Body of pancreas (tissue), 4 donors: Measurements from ENCODE around the gene SSR4. TPM values are rescaled to one million over a fixed set of nuclear protein-coding genes. Genes with fewer than 3 reads are reported as not detected.

Experiments used
- ATAC-seq: fragments of 150-250 bp; one replicate; pipeline ENCODE4 v1.9.1; 2016
- DNase-seq, 4 donors: peaks; one replicate each; pipeline ENCODE4 v3.0.0-alpha.2; 2019
- H3K27ac ChIP-seq, 4 donors: fragments of 200-600 bp; sonication (generic); 1 replicate in 3 of 4; 2 replicates in 1 of 4; pipeline versions ENCODE4 v1.5.1 to v1.6.1; 2016 to 2019; ENCODE audit warnings: mild to moderate bottlenecking in 1 of 4, mixed read lengths in 1 of 4, moderate library complexity in 1 of 4
- H3K27me3 ChIP-seq, 2 donors: fragments of 200-600 bp; sonication (generic); one replicate each; pipeline ENCODE4 v1.6.0; 2016; ENCODE audit warnings: mild to moderate bottlenecking in 1 of 2
- H3K36me3 ChIP-seq, 2 donors: fragments of 200-600 bp; sonication (generic); replicated peaks in 1 of 2; 2 replicates each; pipeline ENCODE4 v1.5.1; 2016; ENCODE audit warnings: low read depth in 2 of 2; ENCODE audit not compliant: insufficient read depth in 1 of 2
- H3K4me1 ChIP-seq: fragments of 200-600 bp; sonication (generic); one replicate; pipeline ENCODE4 v1.6.0; 2016
- H3K4me3 ChIP-seq, 2 donors: fragments of 200-600 bp; sonication (generic); 1 replicate in 1 of 2; 2 replicates in 1 of 2; pipeline ENCODE4 v1.5.1; 2016 to 2019
- H3K9me3 ChIP-seq, 3 donors: fragments of 200-600 bp; sonication (generic); 1 replicate in 2 of 3; 2 replicates in 1 of 3; pipeline ENCODE4 v1.5.1; 2016
- POLR2A ChIP-seq, 3 donors: fragments of 450-650 bp; IDR thresholded peaks; one replicate each; pipeline ENCODE4 v1.6.1; 2016; ENCODE audit warnings: antibody characterized with exemption in 3 of 3, mild to moderate bottlenecking in 2 of 3
- WGBS, 2 donors: methylation state at CpG; one replicate each; pipeline ENCODE4 v1.1.5; 2017; 5-methylcytosine and 5-hydroxymethylcytosine counted together
- intact Hi-C: fragments of 100-400 bp; cut with DNase I; formaldehyde crosslinking; loops from one replicate; pipeline ENCODE4 v1.15.1; 2023
- total RNA-seq, 2 donors: library from RNA; depleted of rRNA; stranded (reverse); fragments of >200 nt; gene quantifications; one replicate each; pipeline ENCODE4 v1.1.0, GENCODE V29; 2016
- TF ChIP-seq, protein P1 (sequence below), 7 experiments: fragments of 450-650 bp in 4 of 7; fragments of 200-600 bp in 3 of 7; sonication (generic) in 3 of 7; IDR thresholded peaks; one replicate each; pipeline ENCODE4 v1.5.1; 2016 to 2019; ENCODE audit warnings: antibody characterized with exemption in 7 of 7

Gene SSR4
- total RNA-seq, 2 donors from 2014 or later = 115 to 238 TPM

DNA sequence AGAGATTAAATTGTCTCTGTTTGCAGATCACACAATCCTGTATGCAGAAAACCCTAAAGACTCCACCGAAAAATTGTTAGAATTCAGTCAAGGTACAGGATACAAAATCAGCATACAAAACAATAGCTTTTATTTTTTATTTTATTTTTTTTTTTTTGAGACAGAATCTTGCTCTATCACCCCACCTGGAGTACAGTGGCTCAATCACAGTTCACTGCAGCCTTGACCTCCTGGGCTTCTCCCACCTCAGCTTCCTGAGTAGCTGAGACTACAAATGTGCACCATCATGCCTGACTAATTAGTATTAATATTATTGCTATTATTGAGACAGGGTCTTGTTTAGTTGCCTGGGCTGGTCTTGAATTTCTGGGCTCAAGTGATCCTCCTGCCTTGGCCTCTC lies 39.3 kb upstream of the SSR4 start:
- intact Hi-C loops = no loop called here
- WGBS, 2 donors = 67 to 86% methylated on average over 1 of the region's 1 CpG
- Histone ChIP-seq H3K36me3 (no peaks in the 10 kb centered on the region), H3K4me3 (no peak overlapping the region), H3K27me3 (no peaks in the 10 kb centered on the region), H3K27ac (no peak overlapping the region), H3K9me3 (no peaks in the 10 kb centered on the region), H3K4me1 (no peaks in the 10 kb centered on the region)
- ATAC-seq (no peak), DNase-seq (no peak)
- TF ChIP-seq, protein P1, sequence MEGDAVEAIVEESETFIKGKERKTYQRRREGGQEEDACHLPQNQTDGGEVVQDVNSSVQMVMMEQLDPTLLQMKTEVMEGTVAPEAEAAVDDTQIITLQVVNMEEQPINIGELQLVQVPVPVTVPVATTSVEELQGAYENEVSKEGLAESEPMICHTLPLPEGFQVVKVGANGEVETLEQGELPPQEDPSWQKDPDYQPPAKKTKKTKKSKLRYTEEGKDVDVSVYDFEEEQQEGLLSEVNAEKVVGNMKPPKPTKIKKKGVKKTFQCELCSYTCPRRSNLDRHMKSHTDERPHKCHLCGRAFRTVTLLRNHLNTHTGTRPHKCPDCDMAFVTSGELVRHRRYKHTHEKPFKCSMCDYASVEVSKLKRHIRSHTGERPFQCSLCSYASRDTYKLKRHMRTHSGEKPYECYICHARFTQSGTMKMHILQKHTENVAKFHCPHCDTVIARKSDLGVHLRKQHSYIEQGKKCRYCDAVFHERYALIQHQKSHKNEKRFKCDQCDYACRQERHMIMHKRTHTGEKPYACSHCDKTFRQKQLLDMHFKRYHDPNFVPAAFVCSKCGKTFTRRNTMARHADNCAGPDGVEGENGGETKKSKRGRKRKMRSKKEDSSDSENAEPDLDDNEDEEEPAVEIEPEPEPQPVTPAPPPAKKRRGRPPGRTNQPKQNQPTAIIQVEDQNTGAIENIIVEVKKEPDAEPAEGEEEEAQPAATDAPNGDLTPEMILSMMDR (IDR thresholded peaks at IDR 0.05) = no peak
- no peak for TF ChIP-seq POLR2A (IDR thresholded peaks at IDR 0.05)

- intact Hi-C loops = loop anchor here (5.0 kb wide), 1 partner anchor 190 kb away; no protein-coding TSS in a partner anchor
- Histone ChIP-seq H3K27me3 (no peaks in the 10 kb centered on the region), H3K27ac (no peak overlapping the region), H3K9me3 (no peaks in the 10 kb centered on the region), H3K4me3 (no peak overlapping the region), H3K36me3 (no peaks in the 10 kb centered on the region), H3K4me1 (peaks cover 13% of the 10 kb centered on the region)
- TF ChIP-seq, protein P1 (IDR thresholded peaks at IDR 0.05) = no peak
- TF ChIP-seq POLR2A (IDR thresholded peaks at IDR 0.05) = no peak
- ATAC-seq (no peak), DNase-seq (no peak)
- WGBS, 2 donors = 61 to 73% methylated on average over 2 to 9 of the region's 15 CpGs
Observed at GRCh38 chrX:153761863-153762262, 32.6 kb upstream of the SSR4 start.

DNA sequence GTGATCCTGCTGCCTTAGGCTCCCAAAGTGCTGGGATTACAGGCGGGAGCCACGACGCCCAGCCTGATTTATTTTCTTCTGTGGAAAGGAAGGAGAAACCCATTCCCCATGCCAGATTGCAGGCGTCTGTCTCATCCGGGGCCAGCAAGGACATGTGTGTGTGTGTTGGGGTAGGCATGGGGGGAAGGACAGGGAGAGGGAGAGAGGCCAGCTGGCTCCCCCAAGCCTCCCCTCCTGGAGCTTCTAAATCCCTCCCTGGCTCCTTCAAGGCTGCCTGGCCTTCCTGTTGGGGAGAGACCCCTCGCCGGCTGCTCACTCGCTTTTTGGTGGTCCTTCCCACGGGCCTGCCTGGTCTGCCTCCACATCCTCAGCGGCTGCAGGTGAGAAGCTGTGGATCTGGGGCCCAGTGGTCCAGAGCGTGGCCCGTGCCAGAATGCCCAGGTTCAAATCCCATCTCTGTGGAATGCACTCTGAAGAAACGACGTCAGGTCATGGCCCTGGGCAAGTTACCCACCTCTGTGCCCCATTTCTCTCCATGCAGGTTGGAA lies 31.8 kb upstream of the SSR4 start:
- WGBS, 2 donors = 72 to 74% methylated on average over 7 to 13 of the region's 14 CpGs
- Histone ChIP-seq H3K36me3 (no peaks in the 10 kb centered on the region), H3K4me3 (no peak overlapping the region), H3K27me3 (no peaks in the 10 kb centered on the region), H3K9me3 (no peaks in the 10 kb centered on the region), H3K27ac (no peak overlapping the region), H3K4me1 (peaks cover 13% of the 10 kb centered on the region)
- intact Hi-C loops = loop anchor here (5.0 kb wide), 1 partner anchor 190 kb away; no protein-coding TSS in a partner anchor
- no peak for TF ChIP-seq POLR2A (IDR thresholded peaks at IDR 0.05)
- TF ChIP-seq, protein P1 (IDR thresholded peaks at IDR 0.05) = no peak
- DNase-seq (no peak), ATAC-seq (no peak)

DNA sequence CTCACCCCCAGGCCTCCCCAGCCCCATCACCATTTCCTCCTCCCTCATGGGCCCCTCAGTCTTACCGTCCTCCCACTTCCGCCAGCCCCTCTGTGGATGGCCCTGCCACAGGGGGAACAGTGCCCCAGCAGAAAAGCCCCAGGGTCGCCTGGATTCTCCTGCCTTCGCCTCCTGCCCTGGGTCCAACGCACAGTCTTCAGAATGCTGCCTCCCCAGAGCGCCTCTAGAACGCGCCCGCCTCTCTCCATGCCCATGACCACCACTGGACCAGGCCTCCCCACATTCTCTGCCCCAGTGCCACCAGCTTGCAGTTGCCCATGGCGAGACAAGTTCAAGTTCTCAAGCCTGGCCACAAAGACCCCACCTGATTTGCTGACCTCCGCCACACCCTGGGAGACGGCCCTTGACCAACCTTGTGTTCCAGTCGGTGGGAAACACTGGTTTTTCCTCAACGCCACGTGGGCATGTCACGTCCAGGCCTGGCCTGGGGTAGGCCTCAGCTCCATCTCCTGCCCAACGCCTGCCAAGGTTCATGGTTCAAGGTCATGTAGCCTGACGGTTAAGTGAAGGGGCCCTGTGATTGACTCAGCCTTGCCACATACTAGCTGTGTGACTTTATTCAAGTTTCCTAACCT lies 31.1 kb upstream of the SSR4 start:
- DNase-seq (peak in 2 of 4 donors; percentile 8 to 11), ATAC-seq (no peak)
- no peaks in the 10 kb centered on the region for H3K9me3 ChIP-seq
- intact Hi-C loops = loop anchor here (5.0 kb wide), 1 partner anchor 189 kb away; no protein-coding TSS in a partner anchor
- no peak overlapping the region for H3K4me3 ChIP-seq
- no peaks in the 10 kb centered on the region for H3K27me3 ChIP-seq
- H3K27ac ChIP-seq = no peak overlapping the region
- TF ChIP-seq, protein P1 (IDR thresholded peaks at IDR 0.05) = no peak
- TF ChIP-seq POLR2A (IDR thresholded peaks at IDR 0.05) = no peak
- 69 to 82% methylated on average over 7 to 14 of the region's 18 CpGs for WGBS, 2 donors
- H3K4me1 ChIP-seq = peaks cover 13% of the 10 kb centered on the region
- no peaks in the 10 kb centered on the region for H3K36me3 ChIP-seq
